ENCODE results near the gene ADCY1.
A peak's percentile ranks its signal among the peaks of the same experiment; 100 is the strongest.

DNA sequence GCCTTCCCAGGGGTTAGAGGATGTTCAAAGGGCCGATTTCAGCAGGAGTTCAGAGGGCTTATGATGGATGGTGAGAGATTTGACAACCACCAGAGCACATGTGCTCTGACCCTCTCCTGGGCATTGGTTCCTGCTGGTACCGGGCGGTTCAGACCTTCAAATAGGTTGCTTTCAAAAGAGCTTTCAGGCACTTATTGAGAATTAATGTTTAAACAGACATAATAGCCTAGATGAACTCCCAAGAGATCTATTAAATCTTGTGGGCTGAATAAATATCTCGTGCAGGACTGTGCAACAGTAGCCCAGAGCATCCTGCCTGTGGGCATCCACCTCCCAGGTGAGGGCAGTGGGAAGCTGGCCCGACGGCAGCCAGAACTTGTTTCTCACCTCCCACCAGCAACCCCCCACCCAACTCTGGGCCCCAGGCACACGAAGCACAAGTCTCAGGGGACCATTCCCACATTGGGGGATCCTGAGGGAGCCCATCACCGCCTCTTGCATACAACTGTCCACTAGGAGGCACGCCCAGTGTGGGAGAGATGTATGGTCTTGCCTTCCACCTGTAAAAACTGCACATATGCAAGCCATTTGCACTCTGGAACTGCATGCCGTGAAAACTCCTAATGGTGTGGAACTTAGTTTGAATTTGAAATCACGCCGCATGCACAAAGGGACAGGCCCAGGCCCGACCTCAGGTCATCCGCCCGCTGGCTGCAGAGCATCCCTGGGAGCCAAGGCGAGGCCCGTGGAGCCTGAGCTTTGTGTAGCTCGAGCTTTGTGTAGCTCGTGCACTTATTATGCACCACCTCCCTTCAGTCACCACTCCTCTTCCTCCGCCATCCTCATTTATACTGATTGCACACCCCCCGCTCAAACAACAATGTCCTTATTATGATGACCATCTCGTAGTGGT is 147.8 kb downstream of the ADCY1 start:
- TF ChIP-seq, protein P1, sequence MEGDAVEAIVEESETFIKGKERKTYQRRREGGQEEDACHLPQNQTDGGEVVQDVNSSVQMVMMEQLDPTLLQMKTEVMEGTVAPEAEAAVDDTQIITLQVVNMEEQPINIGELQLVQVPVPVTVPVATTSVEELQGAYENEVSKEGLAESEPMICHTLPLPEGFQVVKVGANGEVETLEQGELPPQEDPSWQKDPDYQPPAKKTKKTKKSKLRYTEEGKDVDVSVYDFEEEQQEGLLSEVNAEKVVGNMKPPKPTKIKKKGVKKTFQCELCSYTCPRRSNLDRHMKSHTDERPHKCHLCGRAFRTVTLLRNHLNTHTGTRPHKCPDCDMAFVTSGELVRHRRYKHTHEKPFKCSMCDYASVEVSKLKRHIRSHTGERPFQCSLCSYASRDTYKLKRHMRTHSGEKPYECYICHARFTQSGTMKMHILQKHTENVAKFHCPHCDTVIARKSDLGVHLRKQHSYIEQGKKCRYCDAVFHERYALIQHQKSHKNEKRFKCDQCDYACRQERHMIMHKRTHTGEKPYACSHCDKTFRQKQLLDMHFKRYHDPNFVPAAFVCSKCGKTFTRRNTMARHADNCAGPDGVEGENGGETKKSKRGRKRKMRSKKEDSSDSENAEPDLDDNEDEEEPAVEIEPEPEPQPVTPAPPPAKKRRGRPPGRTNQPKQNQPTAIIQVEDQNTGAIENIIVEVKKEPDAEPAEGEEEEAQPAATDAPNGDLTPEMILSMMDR (IDR thresholded peaks at IDR 0.05; ENCODE audit: low read depth, low read length, missing input control): peak; percentile 13
- TF ChIP-seq JUND (IDR thresholded peaks at IDR 0.05) (no peak), TAF1 (conservative IDR thresholded peaks at IDR 0.05) (no peak), YY1 (IDR thresholded peaks at IDR 0.05) (no peak), FOXA1 (IDR thresholded peaks at IDR 0.05) (no peak)
- TF ChIP-seq, protein P2, sequence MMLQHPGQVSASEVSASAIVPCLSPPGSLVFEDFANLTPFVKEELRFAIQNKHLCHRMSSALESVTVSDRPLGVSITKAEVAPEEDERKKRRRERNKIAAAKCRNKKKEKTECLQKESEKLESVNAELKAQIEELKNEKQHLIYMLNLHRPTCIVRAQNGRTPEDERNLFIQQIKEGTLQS (IDR thresholded peaks at IDR 0.05): no peak
- TF ChIP-seq, protein P3, sequence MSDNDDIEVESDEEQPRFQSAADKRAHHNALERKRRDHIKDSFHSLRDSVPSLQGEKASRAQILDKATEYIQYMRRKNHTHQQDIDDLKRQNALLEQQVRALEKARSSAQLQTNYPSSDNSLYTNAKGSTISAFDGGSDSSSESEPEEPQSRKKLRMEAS (IDR thresholded peaks at IDR 0.05): no peak

Measured in liver (tissue), 3 donors.